Activated naive CD4-positive, alpha-beta T cell treated with Interleukin-2 at 50 U/mL for 16 hours (primary cell): ENCODE results near the gene PRKAR1B.
"Not testable (repeated sequence)": the region's sequence is repeated elsewhere in the genome, so short reads cannot be mapped to it uniquely, and the experiment has no call there.

ENCODE experiments used
- DNase-seq: peaks from one replicate; pipeline ENCODE4 v3.0.0-alpha.2; 2020

Gene PRKAR1B

DNA sequence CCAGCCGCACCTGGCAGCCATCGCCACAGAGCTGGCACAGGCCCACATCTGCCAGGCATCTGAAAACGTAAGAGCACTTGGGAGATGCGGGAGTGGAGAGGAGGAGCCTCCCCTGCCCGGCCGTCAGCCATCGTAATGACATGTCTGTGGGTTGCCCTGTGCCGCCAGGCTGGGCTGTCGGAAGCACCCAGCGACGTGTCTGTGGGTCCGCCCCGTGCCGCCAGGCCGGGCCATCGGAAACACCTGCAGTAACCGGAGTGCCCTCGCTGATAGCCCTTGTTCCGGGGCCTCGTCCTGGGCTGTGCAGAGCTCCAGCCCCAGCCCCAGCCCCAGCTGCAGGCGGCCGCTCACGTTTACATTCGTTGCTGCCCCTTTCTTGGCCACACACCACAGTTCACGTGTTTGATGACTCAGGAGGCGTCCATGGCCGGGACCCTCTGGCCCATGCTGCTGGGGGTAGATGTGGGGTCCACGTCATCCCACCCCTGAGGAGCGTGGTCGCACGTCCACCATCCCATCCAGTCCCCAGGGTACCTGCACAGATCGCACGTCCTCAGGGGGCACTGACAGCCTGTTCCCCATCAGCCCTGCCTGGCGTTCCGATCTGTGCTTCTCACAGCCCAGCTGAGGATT is 30.0 kb upstream of the PRKAR1B start:
- DNase-seq, result no peak

- DNase-seq, result no peak
These were observed 29.3 kb upstream of the PRKAR1B start for GRCh38 chr7:756231-756927.

DNA sequence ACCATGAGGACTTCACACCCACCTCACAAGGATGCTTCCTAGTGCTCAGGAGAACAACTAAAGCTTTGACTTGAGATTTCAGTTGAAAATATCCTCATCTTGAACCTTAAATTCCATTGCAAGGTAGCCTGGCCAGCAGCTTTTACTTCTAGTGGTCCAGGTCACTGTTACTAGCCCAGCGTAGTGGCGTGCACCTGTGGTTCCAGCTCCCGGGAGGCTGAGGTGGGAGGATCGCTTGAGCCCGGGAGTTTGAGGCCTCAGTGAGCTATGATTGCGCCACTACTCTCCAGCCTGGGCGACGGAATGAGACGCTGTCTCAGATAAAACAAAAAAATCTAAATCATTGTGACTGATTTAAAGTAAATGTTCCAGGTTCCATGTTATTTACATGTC is 28.3 kb upstream of the PRKAR1B start:
- no peak for DNase-seq

DNA sequence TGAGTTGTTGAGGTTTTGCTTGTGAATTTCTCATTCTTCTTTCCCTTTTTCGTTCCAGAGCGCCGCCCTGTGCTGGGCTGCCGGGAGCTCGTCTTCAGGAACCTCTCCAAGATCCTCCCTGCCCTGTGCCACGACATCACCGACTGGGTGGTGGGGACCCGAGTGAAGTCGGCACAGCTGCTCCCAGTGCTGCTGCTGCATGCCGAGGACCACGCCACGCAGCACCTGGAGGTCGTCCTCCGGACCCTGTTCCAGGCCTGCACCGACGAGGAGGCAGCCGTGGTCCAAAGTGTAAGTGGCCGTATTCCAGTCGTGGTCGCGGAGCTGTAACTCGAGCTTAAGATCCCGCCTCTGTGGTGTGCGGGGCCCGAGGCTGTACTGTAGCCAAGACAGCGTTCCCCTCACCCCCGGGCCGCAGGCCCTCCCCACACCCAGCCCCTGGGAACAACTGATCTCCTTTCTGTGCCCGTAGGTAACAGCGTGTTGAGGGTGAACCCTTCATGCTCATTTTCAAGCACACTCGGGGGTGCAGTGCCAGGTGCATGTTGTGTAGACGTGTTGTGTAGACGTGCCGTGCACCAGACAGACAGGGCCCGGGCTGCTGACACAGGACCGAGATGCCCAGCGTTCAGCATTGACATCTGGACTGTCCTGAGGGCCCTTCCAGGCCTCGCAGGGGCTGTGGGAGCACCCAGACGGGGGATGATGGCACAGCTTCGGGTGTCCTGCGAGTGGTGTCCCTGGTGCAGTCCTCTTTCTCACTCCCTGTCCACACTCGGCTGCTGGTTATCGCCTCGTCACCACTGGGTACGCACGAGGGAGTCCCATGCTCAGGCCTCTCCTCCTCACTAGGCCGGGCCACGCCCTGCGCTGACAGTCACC is 27.7 kb upstream of the PRKAR1B start:
- DNase-seq, result no peak

- no peak for DNase-seq
These were observed 26.1 kb upstream of the PRKAR1B start for GRCh38 chr7:753190-753589.

DNA sequence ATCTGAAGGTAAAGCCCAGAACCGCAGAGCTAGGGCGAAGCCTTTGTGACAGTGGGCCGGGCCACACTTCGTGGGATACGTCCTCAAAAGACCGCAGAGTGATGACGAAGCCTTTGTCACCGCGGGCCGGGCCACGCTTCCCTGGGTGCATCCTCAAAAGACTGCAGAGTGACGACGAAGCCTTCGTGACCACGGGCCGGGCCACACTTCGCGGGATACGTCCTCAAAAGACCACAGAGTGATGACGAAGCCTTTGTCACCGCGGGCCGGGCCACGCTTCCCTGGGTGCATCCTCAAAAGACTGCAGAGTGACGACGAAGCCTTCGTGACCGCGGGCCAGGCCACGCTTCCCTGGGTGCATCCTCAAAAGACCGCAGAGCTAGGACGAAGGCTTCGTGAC is 25.2 kb upstream of the PRKAR1B start:
- not testable (repeated sequence) for DNase-seq

- DNase-seq, result no peak
These were observed 24.7 kb upstream of the PRKAR1B start for GRCh38 chr7:751826-752225.

DNA sequence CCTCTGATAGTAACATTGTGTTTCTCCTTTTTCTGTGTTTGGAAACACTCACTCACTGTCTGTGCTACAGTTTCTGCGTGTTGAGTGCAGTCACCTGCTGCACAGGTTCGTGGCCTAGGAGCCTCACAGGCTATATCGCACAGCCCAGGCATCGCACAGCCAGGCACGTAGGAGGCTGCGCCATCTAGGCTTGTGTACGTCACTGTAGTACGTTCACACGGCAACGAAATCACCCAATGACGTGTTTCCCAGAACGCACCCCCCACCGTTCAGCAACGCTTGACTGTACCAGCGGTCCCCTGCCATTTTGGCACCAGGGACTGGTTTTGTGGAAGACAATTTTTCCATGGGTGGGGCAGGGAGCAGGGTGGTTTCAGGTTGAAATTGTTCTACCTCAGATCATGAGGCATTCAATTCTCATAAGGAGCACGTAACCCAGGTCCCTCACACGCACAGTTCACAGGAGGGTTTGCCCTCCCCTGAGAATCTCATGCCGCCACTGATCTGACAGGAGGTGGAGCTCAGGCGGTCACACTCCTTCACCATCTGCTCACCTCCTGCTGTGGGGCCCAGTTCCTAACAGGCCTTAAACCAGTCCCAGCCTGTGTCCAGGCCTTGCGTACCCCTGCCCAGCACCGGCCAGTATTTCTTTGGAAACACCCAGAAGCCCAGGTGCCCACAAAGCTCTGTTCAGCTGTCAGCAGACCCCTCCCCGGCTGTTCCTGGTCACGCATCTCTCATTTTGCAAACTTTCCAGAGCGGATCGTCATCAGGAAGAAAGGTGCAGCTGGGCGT is 23.2 kb upstream of the PRKAR1B start:
- DNase-seq, result no peak

DNA sequence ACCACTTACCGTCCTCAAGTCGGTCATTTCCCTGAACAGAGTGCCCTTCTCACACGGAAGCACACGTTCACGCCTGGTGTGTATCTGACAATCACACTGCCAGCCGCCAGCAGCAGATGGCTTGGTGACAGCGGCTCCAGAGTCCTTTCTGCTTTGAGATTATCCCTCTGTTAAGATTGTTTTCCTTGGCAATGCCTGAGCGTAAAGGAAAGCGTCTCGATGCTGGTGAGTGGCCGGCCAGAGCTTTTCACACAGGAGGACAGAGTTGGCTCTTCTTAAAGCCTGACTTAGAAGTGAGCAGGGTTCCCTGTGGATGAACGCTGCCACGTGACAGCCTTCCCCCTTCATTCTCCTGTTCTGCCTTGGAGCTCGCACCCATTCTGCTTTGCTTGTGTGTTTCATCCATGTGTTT is 22.1 kb upstream of the PRKAR1B start:
- no peak for DNase-seq

GRCh38 chr7:748446-748845 is 21.4 kb upstream of the PRKAR1B start:
- no peak for DNase-seq

GRCh38 chr7:747186-747585 is 20.1 kb upstream of the PRKAR1B start:
- no peak for DNase-seq

- no peak for DNase-seq
These were observed 19.3 kb upstream of the PRKAR1B start for GRCh38 chr7:746155-747061.

GRCh38 chr7:745431-746154 is 18.5 kb upstream of the PRKAR1B start:
- no peak for DNase-seq

GRCh38 chr7:744854-745430 is 17.9 kb upstream of the PRKAR1B start:
- DNase-seq, result no peak

DNA sequence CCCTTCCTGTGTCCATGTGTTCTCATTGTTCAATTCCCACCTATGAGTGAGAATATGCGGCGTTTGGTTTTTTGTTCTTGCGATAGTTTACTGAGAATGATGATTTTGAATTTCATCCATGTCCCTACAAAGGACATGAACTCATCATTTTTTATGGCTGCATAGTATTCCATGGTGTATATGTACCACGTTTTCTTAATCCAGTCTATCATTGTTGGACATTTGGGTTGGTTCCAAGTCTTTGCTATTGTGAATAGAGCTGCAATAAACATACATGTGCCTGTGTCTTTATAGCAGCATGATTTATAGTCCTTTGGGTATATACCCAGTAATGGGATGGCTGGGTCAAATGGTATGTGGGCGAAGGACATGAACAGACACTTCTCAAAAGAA is 17.0 kb upstream of the PRKAR1B start:
- DNase-seq, result not testable (repeated sequence)

GRCh38 chr7:743341-744127 is 16.5 kb upstream of the PRKAR1B start:
- not testable (repeated sequence) for DNase-seq

- DNase-seq, result no peak
These were observed 15.7 kb upstream of the PRKAR1B start for GRCh38 chr7:742791-743190.

- DNase-seq, result no peak
These were observed 14.8 kb upstream of the PRKAR1B start for GRCh38 chr7:741850-742249.

DNA sequence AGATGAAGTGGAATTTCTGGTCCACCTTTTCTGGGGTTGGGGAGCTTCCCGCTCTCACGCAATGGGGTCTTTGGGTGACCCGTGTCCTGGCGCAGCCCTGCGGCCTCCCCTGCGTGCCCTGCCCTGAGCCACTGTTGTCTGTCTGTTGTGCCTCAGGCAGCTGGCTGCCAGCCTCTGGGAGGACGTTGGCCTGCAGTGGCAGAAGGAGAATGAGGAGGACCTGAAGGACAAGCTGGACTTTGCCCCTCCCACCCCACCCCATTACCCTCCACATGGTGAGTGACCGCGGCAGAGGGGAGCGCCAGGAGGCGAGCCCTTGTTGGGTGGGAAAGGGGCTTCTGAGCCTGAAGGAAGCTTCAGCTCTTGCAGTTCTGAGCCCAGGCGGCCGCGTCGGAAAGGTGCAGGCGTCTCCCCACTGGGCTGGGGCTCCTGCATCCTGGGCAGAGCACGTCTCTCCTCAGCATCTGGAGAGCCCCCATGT is 14.2 kb upstream of the PRKAR1B start:
- no peak for DNase-seq
